Stimulated activated CD8-positive, alpha-beta memory T cell treated with anti-CD3 and anti-CD28 coated beads, Interleukin-7, amount 100 ng/mL, for 24 hours (primary cell): ENCODE data around the gene MZT2B.
"Not testable (repeated sequence)": the region's sequence is repeated elsewhere in the genome, so short reads cannot be mapped to it uniquely, and the experiment has no call there.

Source experiments
- DNase-seq: peaks from one replicate; pipeline ENCODE4 v3.0.0-alpha.2; 2020; ENCODE audit warnings: low read depth

Gene MZT2B

DNA sequence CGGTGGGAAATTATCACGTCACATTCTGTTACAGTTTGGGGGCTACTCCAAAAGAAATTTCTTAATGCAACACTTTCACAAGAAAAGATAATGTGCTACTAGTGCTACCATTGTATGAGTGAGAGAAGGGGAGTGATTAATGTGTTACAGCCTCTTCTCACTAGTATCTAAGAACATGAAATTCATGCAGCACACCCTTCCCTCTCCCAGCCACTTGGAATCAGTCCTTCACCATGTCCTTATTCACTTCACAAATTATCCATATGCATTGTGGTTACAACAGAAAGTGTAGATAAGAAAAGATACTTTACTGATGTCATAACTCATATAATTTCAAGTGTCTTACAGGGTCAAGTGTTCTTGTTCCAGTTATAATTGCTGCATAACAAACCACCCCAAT is 37.1 kb downstream of the MZT2B start:
- DNase-seq = not testable (repeated sequence)

DNA sequence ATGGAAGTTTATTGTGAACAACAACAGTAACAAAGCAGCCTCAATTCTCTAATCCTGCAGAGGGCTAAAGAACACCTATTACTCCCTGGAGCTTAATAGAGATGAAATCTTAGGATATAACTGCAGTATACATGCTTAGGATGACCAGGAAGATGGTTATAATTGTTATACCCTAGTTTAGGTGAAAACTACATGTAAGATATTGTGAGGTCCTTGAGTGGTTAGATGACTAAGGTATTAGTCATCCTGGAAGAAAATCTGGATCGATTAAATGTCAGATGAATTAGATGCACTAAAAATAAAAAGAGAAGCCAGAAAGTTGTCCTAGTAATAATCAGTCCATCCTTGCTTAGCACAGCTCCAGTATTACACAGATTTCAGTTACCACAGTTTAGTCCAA is 38.4 kb downstream of the MZT2B start:
- not testable (repeated sequence) for DNase-seq

DNA sequence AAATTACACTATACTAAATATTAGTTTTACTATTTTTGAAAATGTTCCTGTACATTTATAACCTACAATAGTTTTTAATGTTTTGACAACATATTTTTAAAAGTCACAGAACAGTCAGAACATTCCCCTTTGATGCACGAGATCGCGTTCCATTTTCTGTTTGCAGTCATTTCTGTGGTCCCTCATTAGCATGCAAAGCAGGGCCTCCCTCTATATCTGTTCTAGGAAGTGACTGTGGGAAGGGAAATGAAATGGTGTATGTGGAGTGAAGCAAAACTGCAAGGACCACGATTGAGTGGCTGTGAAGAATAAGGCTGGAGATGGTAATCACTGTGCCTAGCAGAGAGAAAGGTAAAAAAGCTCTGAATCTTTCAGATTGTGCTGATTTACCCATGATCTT is 40.5 kb downstream of the MZT2B start:
- not testable (repeated sequence) for DNase-seq

DNA sequence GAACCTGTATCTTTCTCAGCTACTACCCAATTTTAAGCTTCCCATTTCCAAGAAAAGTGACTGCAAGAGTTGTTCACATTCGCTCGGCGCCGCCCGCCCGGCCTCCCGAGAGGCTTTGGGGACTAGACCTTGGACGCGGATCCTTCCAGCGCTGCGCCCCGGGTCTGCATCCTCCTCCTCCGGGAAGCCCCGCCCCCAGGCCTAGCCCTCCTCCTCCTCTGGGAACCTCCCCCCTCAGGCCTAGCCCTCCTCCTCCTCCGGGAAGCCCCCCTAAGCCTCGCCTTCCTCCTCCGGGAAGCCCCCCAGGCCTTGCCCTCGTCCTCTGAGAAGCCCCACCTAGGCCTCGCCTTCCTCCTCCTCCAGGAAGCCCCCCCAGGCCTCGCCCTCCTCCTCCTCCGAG is 45.9 kb downstream of the MZT2B start:
- not testable (repeated sequence) for DNase-seq

DNA sequence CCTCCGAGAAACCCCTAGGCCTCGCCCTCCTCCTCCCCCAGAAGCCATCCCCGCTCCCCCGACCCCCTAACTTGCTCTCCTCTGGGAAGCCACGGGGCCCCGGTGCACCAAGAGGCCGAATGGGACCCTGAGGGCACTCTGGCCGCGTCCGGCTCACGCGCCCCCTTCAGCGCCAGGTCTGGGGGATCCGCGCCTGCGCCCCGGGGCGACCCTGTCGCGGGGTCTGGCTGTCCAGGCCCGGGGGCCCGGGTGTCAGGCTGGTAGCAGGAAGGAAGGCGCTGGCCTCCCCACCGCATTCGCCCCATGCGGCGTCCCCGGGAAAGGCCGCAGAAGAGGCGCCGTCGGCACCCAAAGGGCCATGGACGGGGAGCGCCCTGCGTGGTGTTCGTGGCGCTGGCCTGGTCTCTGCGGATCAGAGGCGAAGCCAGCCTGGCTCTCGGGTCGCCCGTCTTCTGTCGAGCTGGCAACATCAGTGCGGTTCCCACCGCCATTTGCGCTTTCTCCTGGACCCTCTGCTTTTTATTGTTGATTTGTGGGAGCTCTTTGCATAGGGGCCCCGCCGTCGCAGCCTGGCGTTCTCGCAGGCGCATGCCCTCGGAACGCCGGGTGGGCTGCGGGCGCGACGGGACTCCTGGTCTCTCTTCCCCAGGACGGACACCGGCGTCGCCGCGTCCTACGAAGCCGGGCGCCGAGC is 46.6 kb downstream of the MZT2B start:
- DNase-seq = not testable (repeated sequence)

DNA sequence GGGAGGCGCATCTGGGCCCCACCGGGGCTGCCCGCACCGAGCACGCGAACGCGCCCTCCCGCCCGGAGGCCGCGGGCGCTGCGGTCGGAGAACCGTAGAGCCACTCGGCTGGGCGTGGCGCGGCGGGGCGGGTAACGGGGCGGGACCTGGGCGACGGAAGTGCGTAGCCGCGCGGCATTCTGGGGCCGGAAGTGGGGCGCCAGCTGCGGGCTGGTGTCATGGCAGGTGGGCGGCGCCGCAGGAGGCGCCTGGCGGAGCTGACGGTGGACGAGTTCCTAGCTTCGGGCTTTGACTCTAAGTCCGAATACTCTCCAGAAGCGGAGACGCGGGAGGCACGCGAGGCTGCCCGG is 47.1 kb downstream of the MZT2B start:
- DNase-seq = not testable (repeated sequence)

DNA sequence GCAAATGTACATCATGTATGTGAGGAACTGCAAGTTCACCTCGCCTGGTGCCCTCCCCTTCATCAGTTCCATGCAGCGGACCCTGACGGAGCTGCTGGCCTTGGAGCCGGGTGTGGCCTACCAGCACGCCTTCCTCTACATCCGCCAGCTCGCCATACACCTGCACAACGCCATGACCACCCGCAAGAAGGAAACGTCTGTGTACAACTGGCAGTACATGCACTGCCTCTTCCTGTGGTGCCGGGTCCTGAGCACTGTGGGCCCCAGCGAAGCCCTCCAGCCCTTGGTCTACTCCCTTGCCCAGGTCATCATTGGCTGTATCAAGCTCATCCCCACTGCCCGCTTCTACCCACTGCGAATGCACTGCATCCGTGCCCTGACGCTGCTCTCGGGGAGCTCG is 48.3 kb downstream of the MZT2B start:
- not testable (repeated sequence) for DNase-seq

DNA sequence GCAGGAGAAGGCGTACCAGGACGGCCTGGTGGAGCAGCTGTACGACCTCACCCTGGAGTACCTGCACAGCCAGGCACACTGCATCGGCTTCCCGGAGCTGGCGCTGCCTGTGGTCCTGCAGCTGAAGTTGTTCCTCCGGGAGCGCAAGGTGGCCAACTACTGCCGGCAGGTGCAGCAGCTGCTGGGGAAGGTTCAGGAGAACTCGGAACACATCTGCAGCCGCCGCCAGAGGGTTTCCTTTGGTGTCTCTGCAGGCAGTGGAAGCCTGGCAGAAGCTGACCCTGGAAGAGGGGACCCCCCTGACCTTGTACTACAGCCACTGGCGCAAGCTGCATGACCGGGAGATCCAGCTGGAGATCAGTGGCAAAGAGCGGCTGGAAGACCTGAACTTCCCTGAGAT is 48.8 kb downstream of the MZT2B start:
- DNase-seq = not testable (repeated sequence)

DNA sequence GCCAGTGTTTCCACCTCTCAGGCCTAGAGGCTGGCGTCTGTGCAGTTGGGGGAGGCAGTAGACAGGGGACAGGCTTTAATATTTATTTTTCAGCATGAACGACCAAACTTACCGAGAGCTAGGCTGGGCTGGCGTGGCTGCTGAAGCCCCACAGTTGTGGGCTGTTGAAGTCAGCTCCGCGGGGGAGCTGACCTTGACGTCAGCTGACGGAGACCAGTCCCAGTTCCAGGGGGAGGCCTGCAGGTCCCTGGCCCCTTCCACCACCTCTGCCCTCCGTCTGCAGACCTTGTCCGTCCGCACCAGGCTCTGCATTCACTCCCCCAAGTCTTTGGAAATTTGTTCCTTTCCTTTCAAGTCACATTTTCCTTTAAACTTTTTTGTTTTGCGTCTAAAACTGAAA is 49.6 kb downstream of the MZT2B start:
- no peak for DNase-seq

DNA sequence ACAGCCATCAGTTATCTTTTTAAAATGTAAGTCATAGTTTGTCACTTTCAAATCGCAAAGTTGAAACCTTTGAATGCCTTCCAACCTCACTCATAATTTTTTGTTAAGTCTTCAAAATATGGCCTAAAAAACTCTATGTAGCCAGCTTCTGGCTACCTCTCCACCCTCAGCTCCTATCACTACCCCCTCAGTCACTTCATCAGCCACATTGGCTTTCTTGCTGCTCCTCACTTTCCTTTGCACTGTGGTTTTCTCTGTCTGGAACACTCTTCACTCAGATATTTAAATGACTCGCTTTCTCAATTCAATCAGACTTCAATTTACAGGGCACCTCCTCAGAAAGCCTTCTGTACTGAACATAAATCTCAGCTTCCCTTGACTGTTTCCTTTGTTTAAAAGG is 51.0 kb downstream of the MZT2B start:
- not testable (repeated sequence) for DNase-seq

DNA sequence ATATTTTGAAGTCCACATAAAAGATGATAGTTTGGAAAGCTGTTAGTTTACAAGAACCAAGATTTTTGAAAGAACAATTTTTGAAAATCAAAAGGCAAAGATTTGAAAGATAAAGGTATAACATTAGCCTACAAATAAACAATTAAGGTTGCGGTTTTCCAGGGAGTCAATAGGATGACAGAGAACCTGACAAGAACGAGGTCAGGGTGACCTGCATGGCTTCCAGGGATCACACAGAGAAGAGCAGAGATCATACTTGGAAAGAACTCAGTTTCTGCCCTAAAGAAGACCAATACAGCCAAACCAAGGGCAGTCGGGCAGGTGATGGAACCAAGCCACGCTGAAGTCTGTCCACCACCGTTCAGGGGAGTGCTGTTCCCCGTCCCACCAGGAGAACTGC is 57.5 kb downstream of the MZT2B start:
- DNase-seq = not testable (repeated sequence)
